Left ventricle myocardium inferior (tissue), 1 donor: ENCODE results near the gene SOD3. TPM values are rescaled to one million over a fixed set of nuclear protein-coding genes. Genes with fewer than 3 reads are reported as not detected.

ENCODE experiments used
- DNase-seq: peaks from one replicate; pipeline ENCODE4 v3.0.0-alpha.2; 2020
- H3K27ac ChIP-seq: fragments of 200-600 bp; replicated peaks from 2 replicates; pipeline ENCODE4 v1.8.0; 2021
- H3K27me3 ChIP-seq: fragments of 200-600 bp; 2 replicates; pipeline ENCODE4 v1.8.0; 2021; ENCODE audit warnings: low read depth
- H3K36me3 ChIP-seq: fragments of 200-600 bp; 2 replicates; pipeline ENCODE4 v1.8.0; 2021
- H3K4me1 ChIP-seq: fragments of 200-600 bp; 2 replicates; pipeline ENCODE4 v1.8.0; 2021
- H3K4me3 ChIP-seq: fragments of 200-600 bp; 2 replicates; pipeline ENCODE4 v1.8.0; 2021; ENCODE audit warnings: mild to moderate bottlenecking, moderate library complexity
- H3K9me3 ChIP-seq: fragments of 200-600 bp; replicated peaks from 2 replicates; pipeline ENCODE4 v1.8.0; 2021
- intact Hi-C: fragments of 100-400 bp; cut with micrococcal nuclease; formaldehyde crosslinking; loops from one replicate; pipeline ENCODE4 v1.11.0; 2022
- total RNA-seq: library from RNA; stranded (reverse); fragmentation: NEBNext Ultra II Directional; extraction: Animal tissue kit (Norgen Biotek cat#: 25700); gene quantifications from one replicate; pipeline ENCODE4 v1.2.1, GENCODE V29; 2021
- TF ChIP-seq, protein P1 (sequence below): fragments of 200-600 bp; IDR thresholded peaks from 2 replicates; pipeline ENCODE4 v1.8.0; 2021; ENCODE audit warnings: antibody characterized with exemption, mild to moderate bottlenecking, borderline replicate concordance
- donor health status: DM: no; HTN: yes; CAD: no; lungs with severe emphysema.

The SOD3 gene
- total RNA-seq, 1 donor from 2014 or later, result 64.2 TPM

DNA sequence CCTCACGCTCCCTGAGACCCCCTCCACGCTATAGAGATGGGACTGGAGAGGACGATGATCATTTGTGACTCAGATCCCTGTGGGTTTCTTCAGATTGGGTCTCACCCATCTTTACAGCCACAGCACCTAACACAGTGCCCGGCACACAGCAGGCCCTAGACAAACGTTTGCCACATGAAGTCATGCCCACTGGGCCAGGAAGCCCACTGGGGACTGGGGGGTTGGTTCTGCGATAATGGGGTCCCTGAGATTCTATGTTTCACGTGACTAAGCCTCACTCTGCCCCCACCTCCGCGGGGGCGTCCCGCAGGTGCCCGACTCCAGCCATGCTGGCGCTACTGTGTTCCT lies 3.8 kb downstream of the SOD3 start:
- intact Hi-C loops, result no loop called here
- Histone ChIP-seq H3K27me3 (peaks cover 32% of the 10 kb centered on the region), H3K36me3 (no peaks in the 10 kb centered on the region), H3K27ac (no peak overlapping the region), H3K4me3 (no peak overlapping the region), H3K4me1 (peaks cover 50% of the 10 kb centered on the region), H3K9me3 (no peaks in the 10 kb centered on the region)
- no peak for DNase-seq
- TF ChIP-seq, protein P1, sequence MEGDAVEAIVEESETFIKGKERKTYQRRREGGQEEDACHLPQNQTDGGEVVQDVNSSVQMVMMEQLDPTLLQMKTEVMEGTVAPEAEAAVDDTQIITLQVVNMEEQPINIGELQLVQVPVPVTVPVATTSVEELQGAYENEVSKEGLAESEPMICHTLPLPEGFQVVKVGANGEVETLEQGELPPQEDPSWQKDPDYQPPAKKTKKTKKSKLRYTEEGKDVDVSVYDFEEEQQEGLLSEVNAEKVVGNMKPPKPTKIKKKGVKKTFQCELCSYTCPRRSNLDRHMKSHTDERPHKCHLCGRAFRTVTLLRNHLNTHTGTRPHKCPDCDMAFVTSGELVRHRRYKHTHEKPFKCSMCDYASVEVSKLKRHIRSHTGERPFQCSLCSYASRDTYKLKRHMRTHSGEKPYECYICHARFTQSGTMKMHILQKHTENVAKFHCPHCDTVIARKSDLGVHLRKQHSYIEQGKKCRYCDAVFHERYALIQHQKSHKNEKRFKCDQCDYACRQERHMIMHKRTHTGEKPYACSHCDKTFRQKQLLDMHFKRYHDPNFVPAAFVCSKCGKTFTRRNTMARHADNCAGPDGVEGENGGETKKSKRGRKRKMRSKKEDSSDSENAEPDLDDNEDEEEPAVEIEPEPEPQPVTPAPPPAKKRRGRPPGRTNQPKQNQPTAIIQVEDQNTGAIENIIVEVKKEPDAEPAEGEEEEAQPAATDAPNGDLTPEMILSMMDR, result no peak

DNA sequence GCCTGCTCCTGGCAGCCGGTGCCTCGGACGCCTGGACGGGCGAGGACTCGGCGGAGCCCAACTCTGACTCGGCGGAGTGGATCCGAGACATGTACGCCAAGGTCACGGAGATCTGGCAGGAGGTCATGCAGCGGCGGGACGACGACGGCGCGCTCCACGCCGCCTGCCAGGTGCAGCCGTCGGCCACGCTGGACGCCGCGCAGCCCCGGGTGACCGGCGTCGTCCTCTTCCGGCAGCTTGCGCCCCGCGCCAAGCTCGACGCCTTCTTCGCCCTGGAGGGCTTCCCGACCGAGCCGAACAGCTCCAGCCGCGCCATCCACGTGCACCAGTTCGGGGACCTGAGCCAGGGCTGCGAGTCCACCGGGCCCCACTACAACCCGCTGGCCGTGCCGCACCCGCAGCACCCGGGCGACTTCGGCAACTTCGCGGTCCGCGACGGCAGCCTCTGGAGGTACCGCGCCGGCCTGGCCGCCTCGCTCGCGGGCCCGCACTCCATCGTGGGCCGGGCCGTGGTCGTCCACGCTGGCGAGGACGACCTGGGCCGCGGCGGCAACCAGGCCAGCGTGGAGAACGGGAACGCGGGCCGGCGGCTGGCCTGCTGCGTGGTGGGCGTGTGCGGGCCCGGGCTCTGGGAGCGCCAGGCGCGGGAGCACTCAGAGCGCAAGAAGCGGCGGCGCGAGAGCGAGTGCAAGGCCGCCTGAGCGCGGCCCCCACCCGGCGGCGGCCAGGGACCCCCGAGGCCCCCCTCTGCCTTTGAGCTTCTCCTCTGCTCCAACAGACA lies 4.4 kb downstream of the SOD3 start:
- Histone ChIP-seq H3K27me3 (peaks cover 32% of the 10 kb centered on the region), H3K27ac (peak overlapping the region; percentile 58), H3K36me3 (no peaks in the 10 kb centered on the region), H3K9me3 (no peaks in the 10 kb centered on the region), H3K4me3 (peak overlapping the region; percentile 53), H3K4me1 (peaks cover 44% of the 10 kb centered on the region)
- no peak for DNase-seq
- intact Hi-C loops, result no loop called here
- TF ChIP-seq, protein P1, result no peak

DNA sequence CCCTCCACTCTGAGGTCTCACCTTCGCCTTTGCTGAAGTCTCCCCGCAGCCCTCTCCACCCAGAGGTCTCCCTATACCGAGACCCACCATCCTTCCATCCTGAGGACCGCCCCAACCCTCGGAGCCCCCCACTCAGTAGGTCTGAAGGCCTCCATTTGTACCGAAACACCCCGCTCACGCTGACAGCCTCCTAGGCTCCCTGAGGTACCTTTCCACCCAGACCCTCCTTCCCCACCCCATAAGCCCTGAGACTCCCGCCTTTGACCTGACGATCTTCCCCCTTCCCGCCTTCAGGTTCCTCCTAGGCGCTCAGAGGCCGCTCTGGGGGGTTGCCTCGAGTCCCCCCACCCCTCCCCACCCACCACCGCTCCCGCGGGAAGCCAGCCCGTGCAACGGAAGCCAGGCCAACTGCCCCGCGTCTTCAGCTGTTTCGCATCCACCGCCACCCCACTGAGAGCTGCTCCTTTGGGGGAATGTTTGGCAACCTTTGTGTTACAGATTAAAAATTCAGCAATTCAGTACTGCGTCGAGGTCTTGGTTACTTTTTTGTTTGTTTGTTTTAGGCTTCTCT lies 5.0 kb downstream of the SOD3 start:
- peak; percentile 31 for DNase-seq
- H3K4me3 ChIP-seq, result peak overlapping the region; percentile 53
- peaks cover 40% of the 10 kb centered on the region for H3K4me1 ChIP-seq
- TF ChIP-seq, protein P1, result no peak
- no peaks in the 10 kb centered on the region for H3K9me3 ChIP-seq
- peaks cover 32% of the 10 kb centered on the region for H3K27me3 ChIP-seq
- no peaks in the 10 kb centered on the region for H3K36me3 ChIP-seq
- H3K27ac ChIP-seq, result peak overlapping the region; percentile 58
- intact Hi-C loops, result no loop called here

DNA sequence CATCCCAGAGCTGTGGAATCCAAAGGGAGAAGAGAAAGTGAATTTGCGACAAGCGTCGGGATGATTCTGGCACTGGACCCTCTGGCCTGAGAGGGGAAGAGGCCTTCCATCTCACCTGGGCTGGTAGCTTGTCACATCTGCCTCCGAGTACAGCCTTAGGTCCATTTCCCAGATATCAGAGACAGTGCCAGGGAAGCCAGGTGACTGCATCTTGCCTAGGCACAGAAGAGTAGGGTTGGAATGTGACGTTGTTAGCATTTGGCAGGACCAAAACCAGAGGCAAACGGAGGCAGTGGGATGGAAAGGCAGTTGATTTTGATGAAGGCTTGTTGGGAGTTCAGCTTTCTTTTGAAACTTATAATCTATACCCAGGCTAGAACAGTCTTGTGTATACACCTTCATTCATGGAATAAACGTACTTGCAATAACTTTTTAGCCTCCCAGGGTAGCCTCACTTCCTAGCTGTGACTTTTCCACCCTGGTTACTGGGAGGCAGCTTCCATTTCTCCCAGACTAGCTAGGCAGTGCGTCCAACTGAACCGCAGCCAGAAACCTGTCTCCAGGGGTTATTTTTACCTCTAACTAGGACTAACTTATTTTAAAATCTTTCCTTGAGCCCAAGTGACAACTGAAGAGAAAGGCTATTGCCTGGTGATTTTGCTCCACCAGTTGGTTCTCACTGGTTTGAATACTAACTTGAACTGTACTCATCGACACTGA lies 5.9 kb downstream of the SOD3 start:
- H3K4me3 ChIP-seq, result peak overlapping the region; percentile 53
- H3K9me3 ChIP-seq, result no peaks in the 10 kb centered on the region
- intact Hi-C loops, result no loop called here
- peaks cover 32% of the 10 kb centered on the region for H3K27me3 ChIP-seq
- H3K36me3 ChIP-seq, result no peaks in the 10 kb centered on the region
- H3K4me1 ChIP-seq, result peaks cover 32% of the 10 kb centered on the region
- TF ChIP-seq, protein P1, result no peak
- no peak for DNase-seq
- H3K27ac ChIP-seq, result peak overlapping the region; percentile 58

DNA sequence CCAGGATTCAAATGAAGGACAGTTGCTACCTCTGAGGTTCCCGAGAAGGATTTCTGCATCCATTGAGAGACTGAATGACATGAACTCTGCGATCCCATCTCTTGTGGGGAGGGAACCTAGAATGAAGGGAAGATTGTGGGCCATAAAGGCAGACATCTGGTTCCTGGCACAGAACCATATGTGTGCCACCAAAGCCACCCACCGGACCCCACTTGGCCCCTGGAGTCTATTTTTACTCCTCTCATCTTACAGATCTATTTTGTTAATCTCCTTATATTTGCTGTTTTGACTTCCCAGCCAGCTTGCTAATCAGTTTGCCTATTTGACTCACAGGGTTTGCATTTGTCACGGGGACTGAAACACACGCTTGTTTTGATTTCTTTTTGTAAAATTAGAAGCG lies 7.3 kb downstream of the SOD3 start:
- TF ChIP-seq, protein P1, result no peak
- Histone ChIP-seq H3K4me1 (peaks cover 32% of the 10 kb centered on the region), H3K27ac (no peak overlapping the region), H3K27me3 (peaks cover 24% of the 10 kb centered on the region), H3K9me3 (no peaks in the 10 kb centered on the region), H3K4me3 (no peak overlapping the region), H3K36me3 (peaks cover 2% of the 10 kb centered on the region)
- no peak for DNase-seq
- intact Hi-C loops, result no loop called here
